Calu3 (cell line): ENCODE data around the gene UCK2. TPM values are rescaled to one million over a fixed set of nuclear protein-coding genes. Genes with fewer than 3 reads are reported as not detected.
A peak's percentile ranks its signal among the peaks of the same experiment; 100 is the strongest.

Experiments
- BruUV-seq: library from RNA; stranded (reverse); fragments of 400-500 nt; replicated peaks from 2 replicates; lab custom pipeline; 2021; lab: Mats Ljungman, UMichigan
- CTCF ChIA-PET: fragments of 300-600 bp; sonication (Branson Sonifier 250); formaldehyde crosslinking; loops from one replicate; lab custom pipeline; 2022; ENCODE audit warnings: antibody characterized with exemption; lab: Charles Lee
- DNase-seq: peaks from one replicate; pipeline ENCODE4 v3.0.0; 2022
- H3K27ac Mint-ChIP-seq: one replicate; pipeline ENCODE4 v1.8.0; 2022; ENCODE audit warnings: mixed read lengths; ENCODE audit not compliant: unreplicated experiment
- H3K27me3 Mint-ChIP-seq: one replicate; pipeline ENCODE4 v1.8.0; 2022; ENCODE audit warnings: mixed read lengths; ENCODE audit not compliant: unreplicated experiment
- H3K36me3 Mint-ChIP-seq: one replicate; pipeline ENCODE4 v1.8.0; 2022; ENCODE audit warnings: mild to moderate bottlenecking, moderate library complexity, mixed read lengths; ENCODE audit not compliant: insufficient read depth, unreplicated experiment
- H3K4me1 Mint-ChIP-seq: one replicate; pipeline ENCODE4 v1.8.0; 2022; ENCODE audit warnings: mild to moderate bottlenecking, low read depth, mixed read lengths; ENCODE audit not compliant: unreplicated experiment
- H3K4me3 Mint-ChIP-seq: one replicate; pipeline ENCODE4 v1.8.0; 2022; ENCODE audit warnings: mild to moderate bottlenecking, low read depth, moderate library complexity, mixed read lengths; ENCODE audit not compliant: unreplicated experiment
- H3K9me3 Mint-ChIP-seq: one replicate; pipeline ENCODE4 v1.8.0; 2022; ENCODE audit warnings: low read depth, mixed read lengths; ENCODE audit not compliant: unreplicated experiment
- CTCF ChIP-seq: fragments of 200-600 bp; IDR thresholded peaks from one replicate; pipeline ENCODE4 v1.8.0; 2022; ENCODE audit warnings: antibody characterized with exemption; ENCODE audit not compliant: unreplicated experiment
- intact Hi-C: fragments of 100-400 bp; cut with micrococcal nuclease; formaldehyde crosslinking; loops from one replicate; pipeline ENCODE4 v1.10.0; 2022; ENCODE audit not compliant: unreplicated experiment
- total RNA-seq: library from RNA; stranded (reverse); gene quantifications from 2 replicates; pipeline ENCODE4 v1.2.3, GENCODE V29; 2022

Gene UCK2
- total RNA-seq, 1 experiment from 2014 or later = 109 TPM

GRCh38 chr1:165907256-165907857 is 79.9 kb downstream of the UCK2 start:
- no peak for DNase-seq
- TF ChIP-seq CTCF = no peak
- no peaks in the 10 kb centered on the region for H3K9me3 Mint-ChIP-seq
- peaks cover 34% of the 10 kb centered on the region for H3K4me1 Mint-ChIP-seq
- intact Hi-C loops = loop anchor here (2.0 kb wide), 1 partner anchor 79 kb away; no protein-coding TSS in a partner anchor
- no peak overlapping the region for H3K27ac Mint-ChIP-seq
- H3K36me3 Mint-ChIP-seq = peaks cover 52% of the 10 kb centered on the region
- CTCF ChIA-PET = interaction anchor here (0.7 to 0.8 kb wide), 2 partner anchors 138 to 1326 kb away, joined by 3 read pairs; no protein-coding TSS in a partner anchor
- H3K4me3 Mint-ChIP-seq = no peak overlapping the region
- H3K27me3 Mint-ChIP-seq = no peaks in the 10 kb centered on the region
- no TSS peak for BruUV-seq

- Mint-ChIP-seq H3K36me3 (peaks cover 49% of the 10 kb centered on the region), H3K9me3 (no peaks in the 10 kb centered on the region), H3K4me1 (peaks cover 22% of the 10 kb centered on the region), H3K4me3 (no peak overlapping the region), H3K27ac (peak overlapping the region; percentile 25), H3K27me3 (no peaks in the 10 kb centered on the region)
- BruUV-seq = no TSS peak
- peak; percentile 18 for DNase-seq
- CTCF ChIA-PET = interaction anchor here (0.6 kb wide), 1 partner anchor 619 kb away, joined by 3 read pairs; no protein-coding TSS in a partner anchor
- intact Hi-C loops = no loop called here
- TF ChIP-seq CTCF = no peak
Measured at GRCh38 chr1:165910764-165911421, 83.5 kb downstream of the UCK2 start.

- intact Hi-C loops = no loop called here
- BruUV-seq = no TSS peak
- DNase-seq = no peak
- no peak for TF ChIP-seq CTCF
- Mint-ChIP-seq H3K27me3 (no peaks in the 10 kb centered on the region), H3K9me3 (no peaks in the 10 kb centered on the region), H3K27ac (peak overlapping the region; percentile 25), H3K4me1 (peaks cover 22% of the 10 kb centered on the region), H3K4me3 (no peak overlapping the region), H3K36me3 (peaks cover 53% of the 10 kb centered on the region)
- CTCF ChIA-PET = interaction anchor here (0.8 kb wide), 1 partner anchor 310 kb away, joined by 3 read pairs; no protein-coding TSS in a partner anchor
Measured at GRCh38 chr1:165911609-165912281, 84.3 kb downstream of the UCK2 start.

GRCh38 chr1:165912638-165913037 is 85.2 kb downstream of the UCK2 start:
- no peaks in the 10 kb centered on the region for H3K27me3 Mint-ChIP-seq
- H3K4me1 Mint-ChIP-seq = peaks cover 22% of the 10 kb centered on the region
- no peaks in the 10 kb centered on the region for H3K9me3 Mint-ChIP-seq
- intact Hi-C loops = no loop called here
- no TSS peak for BruUV-seq
- no peak for TF ChIP-seq CTCF
- DNase-seq = no peak
- H3K27ac Mint-ChIP-seq = no peak overlapping the region
- CTCF ChIA-PET = interaction anchor here (0.8 kb wide), 1 partner anchor 310 kb away, joined by 3 read pairs; no protein-coding TSS in a partner anchor
- peaks cover 49% of the 10 kb centered on the region for H3K36me3 Mint-ChIP-seq
- no peak overlapping the region for H3K4me3 Mint-ChIP-seq
